Measurements from ENCODE around the gene PLEKHA1.

The PLEKHA1 gene

DNA sequence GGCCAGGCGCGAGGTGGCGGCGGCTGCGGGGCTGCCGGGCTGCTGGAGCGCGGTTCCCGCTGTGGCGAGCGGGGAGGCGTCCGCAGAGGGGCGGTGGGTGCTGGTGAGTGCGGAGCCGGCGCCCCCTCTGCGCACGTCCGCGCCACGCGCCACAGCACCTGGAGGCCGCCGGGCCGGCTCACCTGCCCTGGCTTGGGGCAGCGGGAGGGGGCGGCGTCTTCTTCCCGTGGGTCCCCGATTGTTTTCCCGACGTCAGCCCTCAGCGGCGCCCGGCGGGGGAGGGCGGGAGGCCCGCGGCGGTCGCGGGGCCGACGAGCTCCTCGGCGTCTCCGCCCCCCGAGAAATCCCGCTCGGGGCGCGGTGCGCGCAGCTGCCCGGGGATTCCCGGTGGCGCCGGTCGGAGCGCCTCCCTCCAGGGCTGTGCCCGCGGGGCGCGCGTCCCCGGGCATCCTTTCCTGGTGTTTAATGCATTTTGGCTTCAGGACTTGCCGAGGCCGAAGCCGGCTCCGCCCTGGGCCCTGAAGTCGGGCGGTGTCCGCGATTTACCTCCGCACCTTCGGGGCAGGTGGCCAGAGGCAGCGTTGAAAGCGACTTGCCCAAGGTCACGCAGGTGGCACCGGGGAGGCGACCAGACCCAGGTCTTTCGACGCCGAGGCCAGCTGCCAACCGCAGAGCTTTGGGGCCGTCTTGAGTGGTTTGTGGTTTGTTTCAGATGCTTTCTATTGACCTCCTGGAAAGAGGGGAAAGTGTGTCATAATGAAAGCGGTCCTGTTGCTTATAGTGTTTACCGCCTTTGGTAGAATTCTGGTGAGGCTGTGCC, 561 bp downstream of the PLEKHA1 start:
- ChIA-PET CTCF (no interaction called here), POLR2A (interaction anchor here (0.9 kb wide), 1 partner anchor 98 kb away, joined by 3 read pairs; no protein-coding TSS in a partner anchor)
- TF ChIP-seq FOXA1 (IDR thresholded peaks at IDR 0.05) (no peak), SP1 (IDR thresholded peaks at IDR 0.05) (no peak), HDGF (IDR thresholded peaks at IDR 0.05; ENCODE audit: borderline replicate concordance) (no peak), SUZ12 (IDR thresholded peaks at IDR 0.05) (no peak), TARDBP (IDR thresholded peaks at IDR 0.05) (no peak), CTBP1 (IDR thresholded peaks at IDR 0.05; ENCODE audit: borderline replicate concordance) (no peak; the same call in 1 of the 2 replicates), BHLHE40 (IDR thresholded peaks at IDR 0.05; ENCODE audit: borderline replicate concordance) (no peak), LEF1 (IDR thresholded peaks at IDR 0.05; ENCODE audit: borderline replicate concordance) (peak; percentile 38), NFRKB (IDR thresholded peaks at IDR 0.05) (no peak), ELF4 (IDR thresholded peaks at IDR 0.05) (no peak), FOXM1 (IDR thresholded peaks at IDR 0.05; ENCODE audit: borderline replicate concordance) (no peak), ARNT (IDR thresholded peaks at IDR 0.05) (no peak), ZNF384 (IDR thresholded peaks at IDR 0.05) (no peak), FOXK2 (IDR thresholded peaks at IDR 0.05) (no peak), L3MBTL2 (conservative IDR thresholded peaks at IDR 0.05) (peak; percentile 70)
- TF ChIP-seq, protein P1, sequence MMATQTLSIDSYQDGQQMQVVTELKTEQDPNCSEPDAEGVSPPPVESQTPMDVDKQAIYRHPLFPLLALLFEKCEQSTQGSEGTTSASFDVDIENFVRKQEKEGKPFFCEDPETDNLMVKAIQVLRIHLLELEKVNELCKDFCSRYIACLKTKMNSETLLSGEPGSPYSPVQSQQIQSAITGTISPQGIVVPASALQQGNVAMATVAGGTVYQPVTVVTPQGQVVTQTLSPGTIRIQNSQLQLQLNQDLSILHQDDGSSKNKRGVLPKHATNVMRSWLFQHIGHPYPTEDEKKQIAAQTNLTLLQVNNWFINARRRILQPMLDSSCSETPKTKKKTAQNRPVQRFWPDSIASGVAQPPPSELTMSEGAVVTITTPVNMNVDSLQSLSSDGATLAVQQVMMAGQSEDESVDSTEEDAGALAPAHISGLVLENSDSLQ (IDR thresholded peaks at IDR 0.05), result no peak

DNA sequence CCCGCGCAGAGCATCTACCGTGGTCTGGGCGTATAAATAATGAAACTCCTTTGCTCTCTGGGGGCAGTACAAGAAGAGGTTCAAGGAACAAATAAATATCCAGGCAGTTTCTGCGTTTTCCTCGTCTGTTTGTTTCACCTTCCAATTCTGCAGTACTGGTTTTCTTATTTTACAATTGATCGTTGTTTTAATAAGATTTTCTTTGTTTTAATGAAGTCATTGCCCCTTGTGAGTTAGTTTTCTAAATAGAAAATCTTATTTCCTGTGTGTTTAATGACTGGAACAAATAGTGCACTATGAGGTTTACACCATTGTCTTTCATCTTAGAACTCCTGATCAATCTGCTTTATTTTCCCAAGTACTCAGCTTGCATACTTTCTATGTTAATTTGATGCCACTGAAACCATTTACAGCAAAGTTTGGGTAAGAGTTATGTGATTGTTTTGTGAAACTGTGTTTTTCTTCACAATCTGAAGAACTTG, 1.2 kb downstream of the PLEKHA1 start:
- CTCF ChIA-PET, result no interaction called here
- DNase-seq (ENCODE audit: extremely low spot score), result no peak
- TF ChIP-seq NFRKB (IDR thresholded peaks at IDR 0.05) (no peak), FOXM1 (IDR thresholded peaks at IDR 0.05; ENCODE audit: borderline replicate concordance) (no peak), HDGF (IDR thresholded peaks at IDR 0.05; ENCODE audit: borderline replicate concordance) (no peak), L3MBTL2 (conservative IDR thresholded peaks at IDR 0.05) (no peak), FOXK2 (IDR thresholded peaks at IDR 0.05) (no peak), LEF1 (IDR thresholded peaks at IDR 0.05; ENCODE audit: borderline replicate concordance) (no peak), ZNF384 (IDR thresholded peaks at IDR 0.05) (no peak), SP1 (IDR thresholded peaks at IDR 0.05) (no peak), ELF4 (IDR thresholded peaks at IDR 0.05) (no peak), FOXA1 (IDR thresholded peaks at IDR 0.05) (no peak), SUZ12 (IDR thresholded peaks at IDR 0.05) (no peak), CTBP1 (IDR thresholded peaks at IDR 0.05; ENCODE audit: borderline replicate concordance) (no peak), BHLHE40 (IDR thresholded peaks at IDR 0.05; ENCODE audit: borderline replicate concordance) (no peak), TARDBP (IDR thresholded peaks at IDR 0.05) (no peak), ARNT (IDR thresholded peaks at IDR 0.05) (no peak)
- TF ChIP-seq, protein P1 (IDR thresholded peaks at IDR 0.05), result no peak
- POLR2A ChIA-PET, result no interaction called here

More for the DNA sequence above, 561 bp downstream of the PLEKHA1 start:
- peak; percentile 64 for DNase-seq (ENCODE audit: extremely low spot score)

DNA sequence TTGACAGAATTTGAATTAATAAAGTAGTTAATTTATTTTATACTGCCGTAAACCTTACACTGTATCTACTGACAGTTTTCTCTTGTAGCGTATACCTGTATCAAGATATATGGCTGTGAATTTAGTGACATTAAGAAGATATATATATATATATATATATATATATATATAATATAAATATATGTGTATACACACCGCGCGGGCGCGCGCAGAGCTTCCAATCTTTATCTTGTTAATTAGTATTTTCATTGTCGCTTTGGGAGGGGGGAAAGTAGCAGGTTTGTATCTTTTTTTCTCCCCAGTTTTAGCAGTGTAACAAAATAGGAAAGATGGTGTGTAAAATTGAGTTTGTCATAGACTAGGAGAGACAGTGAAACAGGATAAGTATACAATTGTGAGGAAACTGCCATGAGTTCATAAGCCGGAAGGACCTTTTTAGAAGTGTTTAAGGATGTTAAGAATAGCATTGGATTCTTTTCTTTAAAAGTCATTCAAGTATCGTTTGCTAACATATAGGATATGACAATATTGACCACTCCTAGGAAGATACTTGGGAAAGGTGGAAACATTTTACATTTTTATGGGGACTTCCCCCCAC, 2.0 kb downstream of the PLEKHA1 start:
- TF ChIP-seq FOXA1 (IDR thresholded peaks at IDR 0.05) (no peak), ARNT (IDR thresholded peaks at IDR 0.05) (no peak), TARDBP (IDR thresholded peaks at IDR 0.05) (no peak), ZNF384 (IDR thresholded peaks at IDR 0.05) (no peak)
- ChIA-PET CTCF (no interaction called here), POLR2A (no interaction called here)
- DNase-seq (ENCODE audit: extremely low spot score), result no peak

DNA sequence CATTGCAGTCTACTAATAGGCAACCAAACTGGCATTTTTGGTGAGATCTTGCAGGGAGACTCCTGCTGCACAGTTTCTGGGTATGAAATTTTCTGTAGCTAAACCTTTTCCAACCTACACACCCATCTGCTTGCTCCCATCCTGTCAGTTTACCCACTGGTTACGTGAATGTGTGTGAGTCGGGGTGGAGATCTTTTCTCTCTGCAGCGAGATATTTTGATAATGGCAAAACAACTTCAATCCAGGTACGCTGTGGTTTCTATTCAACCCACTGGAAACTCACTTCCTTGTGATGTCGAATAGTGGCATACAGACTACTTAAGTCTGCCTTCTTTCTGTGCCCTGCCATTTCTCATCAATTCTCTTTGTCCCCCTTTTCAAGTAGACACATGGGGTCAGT, 4.5 kb downstream of the PLEKHA1 start:
- no peak for TF ChIP-seq NFRKB (IDR thresholded peaks at IDR 0.05)
- TF ChIP-seq CTBP1 (IDR thresholded peaks at IDR 0.05; ENCODE audit: borderline replicate concordance), result no peak
- no peak for TF ChIP-seq ZNF384 (IDR thresholded peaks at IDR 0.05)
- no peak for TF ChIP-seq BHLHE40 (IDR thresholded peaks at IDR 0.05; ENCODE audit: borderline replicate concordance)
- no peak for TF ChIP-seq HDGF (IDR thresholded peaks at IDR 0.05; ENCODE audit: borderline replicate concordance)
- TF ChIP-seq LEF1 (IDR thresholded peaks at IDR 0.05; ENCODE audit: borderline replicate concordance), result no peak
- no peak for TF ChIP-seq FOXM1 (IDR thresholded peaks at IDR 0.05; ENCODE audit: borderline replicate concordance)
- no peak for TF ChIP-seq ELF4 (IDR thresholded peaks at IDR 0.05)
- TF ChIP-seq FOXK2 (IDR thresholded peaks at IDR 0.05), result no peak
- no peak for TF ChIP-seq L3MBTL2 (conservative IDR thresholded peaks at IDR 0.05)
- TF ChIP-seq TARDBP (IDR thresholded peaks at IDR 0.05), result no peak
- TF ChIP-seq SUZ12 (IDR thresholded peaks at IDR 0.05), result no peak
- no peak for TF ChIP-seq FOXA1 (IDR thresholded peaks at IDR 0.05)
- TF ChIP-seq, protein P1 (IDR thresholded peaks at IDR 0.05), result no peak
- TF ChIP-seq ARNT (IDR thresholded peaks at IDR 0.05), result no peak
- TF ChIP-seq SP1 (IDR thresholded peaks at IDR 0.05), result no peak
- POLR2A ChIA-PET, result no interaction called here
- DNase-seq (ENCODE audit: extremely low spot score), result no peak
- CTCF ChIA-PET, result no interaction called here

DNA sequence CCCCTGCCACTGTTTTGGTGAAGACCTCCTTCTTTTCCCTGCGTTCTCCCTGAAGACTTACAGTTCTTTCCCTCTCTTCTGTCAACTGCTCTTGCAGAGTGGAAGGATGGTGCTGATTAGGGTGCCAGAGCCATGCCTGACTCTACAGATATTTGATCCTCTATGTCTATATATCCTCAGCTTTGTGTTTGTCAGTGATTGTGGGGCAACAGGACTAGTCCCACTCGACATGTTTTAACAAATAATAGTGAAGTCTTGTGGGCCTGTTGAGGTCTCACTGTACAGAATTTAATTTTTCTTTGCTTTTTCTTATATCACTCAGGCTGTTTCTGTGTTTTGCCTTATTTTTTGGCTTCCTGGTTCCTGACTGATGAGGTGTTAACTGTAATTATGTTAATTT, 5.0 kb downstream of the PLEKHA1 start:
- no peak for TF ChIP-seq ZNF384 (IDR thresholded peaks at IDR 0.05)
- ChIA-PET CTCF (no interaction called here), POLR2A (no interaction called here)
- DNase-seq (ENCODE audit: extremely low spot score), result no peak

DNA sequence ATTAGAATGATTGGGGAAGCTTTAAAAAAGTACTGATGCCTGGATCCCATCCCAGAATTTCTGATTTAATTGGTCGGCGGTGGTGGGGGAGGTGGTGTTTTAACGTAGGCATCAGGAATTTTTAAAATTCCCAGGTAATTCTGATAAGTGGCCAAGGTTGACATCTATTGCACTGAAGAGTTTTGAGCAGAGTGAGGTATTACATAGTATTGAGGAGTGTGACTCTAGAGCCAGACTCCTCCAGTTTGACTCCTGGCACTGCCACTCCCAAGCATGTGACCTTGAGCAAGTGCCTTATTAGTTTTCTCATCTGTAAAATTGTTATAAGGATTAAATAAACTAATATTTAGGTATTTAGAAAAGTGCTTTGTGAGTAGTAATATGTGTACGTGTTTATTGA, 6.2 kb downstream of the PLEKHA1 start:
- POLR2A ChIA-PET, result no interaction called here

More for the DNA sequence above, 6.2 kb downstream of the PLEKHA1 start:
- no peak for DNase-seq (ENCODE audit: extremely low spot score)
- CTCF ChIA-PET, result no interaction called here
- TF ChIP-seq FOXM1 (IDR thresholded peaks at IDR 0.05; ENCODE audit: borderline replicate concordance) (no peak), TARDBP (IDR thresholded peaks at IDR 0.05) (no peak), L3MBTL2 (conservative IDR thresholded peaks at IDR 0.05) (no peak), BHLHE40 (IDR thresholded peaks at IDR 0.05; ENCODE audit: borderline replicate concordance) (no peak), CTBP1 (IDR thresholded peaks at IDR 0.05; ENCODE audit: borderline replicate concordance) (no peak), SUZ12 (IDR thresholded peaks at IDR 0.05) (no peak), ZNF384 (IDR thresholded peaks at IDR 0.05) (no peak), ELF4 (IDR thresholded peaks at IDR 0.05) (no peak), NFRKB (IDR thresholded peaks at IDR 0.05) (no peak)
